ENCODE data around the gene DENND4A. TPM values are rescaled to one million over a fixed set of nuclear protein-coding genes. Genes with fewer than 3 reads are reported as not detected.
"Not testable (repeated sequence)": the region's sequence is repeated elsewhere in the genome, so short reads cannot be mapped to it uniquely, and the experiment has no call there.

Gene DENND4A
- total RNA-seq, 1 experiment from 2014 or later = 7.2 TPM

GRCh38 chr15:65789105-65789504 lies 3.0 kb downstream of the DENND4A start:
- DNase-seq (ENCODE audit: low spot score) = no peak

- DNase-seq (ENCODE audit: low spot score) = no peak
Measured at GRCh38 chr15:65787260-65787659, 4.8 kb downstream of the DENND4A start.

GRCh38 chr15:65785151-65785550 lies 6.9 kb downstream of the DENND4A start:
- no peak for DNase-seq (ENCODE audit: low spot score)

GRCh38 chr15:65783872-65784271 lies 8.2 kb downstream of the DENND4A start:
- DNase-seq (ENCODE audit: low spot score) = no peak

- no peak for DNase-seq (ENCODE audit: low spot score)
Measured at GRCh38 chr15:65782096-65782495, 10.0 kb downstream of the DENND4A start.

GRCh38 chr15:65778701-65779100 lies 13.4 kb downstream of the DENND4A start:
- DNase-seq (ENCODE audit: low spot score) = not testable (repeated sequence)

GRCh38 chr15:65778269-65778668 lies 13.8 kb downstream of the DENND4A start:
- no peak for DNase-seq (ENCODE audit: low spot score)

- no peak for DNase-seq (ENCODE audit: low spot score)
Measured at GRCh38 chr15:65777843-65778242, 14.2 kb downstream of the DENND4A start.

GRCh38 chr15:65777053-65777452 lies 15.0 kb downstream of the DENND4A start:
- no peak for DNase-seq (ENCODE audit: low spot score)

GRCh38 chr15:65773386-65774111 lies 18.5 kb downstream of the DENND4A start:
- DNase-seq (ENCODE audit: low spot score) = no peak

- DNase-seq (ENCODE audit: low spot score) = no peak
Measured at GRCh38 chr15:65772930-65773329, 19.2 kb downstream of the DENND4A start.

GRCh38 chr15:65771870-65772269 lies 20.2 kb downstream of the DENND4A start:
- no peak for DNase-seq (ENCODE audit: low spot score)

GRCh38 chr15:65769482-65769881 lies 22.6 kb downstream of the DENND4A start:
- DNase-seq (ENCODE audit: low spot score) = no peak

- DNase-seq (ENCODE audit: low spot score) = no peak
Measured at GRCh38 chr15:65767895-65768294, 24.2 kb downstream of the DENND4A start.

- DNase-seq (ENCODE audit: low spot score) = no peak
Measured at GRCh38 chr15:65767264-65767595, 24.9 kb downstream of the DENND4A start.

- DNase-seq (ENCODE audit: low spot score) = peak; percentile 73
Measured at GRCh38 chr15:65766422-65767263, 25.4 kb downstream of the DENND4A start.

- no peak for DNase-seq (ENCODE audit: low spot score)
Measured at GRCh38 chr15:65765106-65765505, 27.0 kb downstream of the DENND4A start.

- no peak for DNase-seq (ENCODE audit: low spot score)
Measured at GRCh38 chr15:65762914-65763787, 28.9 kb downstream of the DENND4A start.

- DNase-seq (ENCODE audit: low spot score) = no peak
Measured at GRCh38 chr15:65762399-65762798, 29.7 kb downstream of the DENND4A start.

GRCh38 chr15:65761210-65761926 lies 30.7 kb downstream of the DENND4A start:
- no peak for DNase-seq (ENCODE audit: low spot score)

- no peak for DNase-seq (ENCODE audit: low spot score)
Measured at GRCh38 chr15:65759441-65759840, 32.7 kb downstream of the DENND4A start.

GRCh38 chr15:65758242-65758641 lies 33.9 kb downstream of the DENND4A start:
- DNase-seq (ENCODE audit: low spot score) = no peak
